CMK (cell line): Measurements from ENCODE around the gene PPL.
"Not testable (repeated sequence)": the region's sequence is repeated elsewhere in the genome, so short reads cannot be mapped to it uniquely, and the experiment has no call there.

Source experiments
- DNase-seq: peaks from one replicate; pipeline ENCODE4 v3.0.0-alpha.2; 2010; ENCODE audit warnings: low read depth

Gene PPL, protein sequence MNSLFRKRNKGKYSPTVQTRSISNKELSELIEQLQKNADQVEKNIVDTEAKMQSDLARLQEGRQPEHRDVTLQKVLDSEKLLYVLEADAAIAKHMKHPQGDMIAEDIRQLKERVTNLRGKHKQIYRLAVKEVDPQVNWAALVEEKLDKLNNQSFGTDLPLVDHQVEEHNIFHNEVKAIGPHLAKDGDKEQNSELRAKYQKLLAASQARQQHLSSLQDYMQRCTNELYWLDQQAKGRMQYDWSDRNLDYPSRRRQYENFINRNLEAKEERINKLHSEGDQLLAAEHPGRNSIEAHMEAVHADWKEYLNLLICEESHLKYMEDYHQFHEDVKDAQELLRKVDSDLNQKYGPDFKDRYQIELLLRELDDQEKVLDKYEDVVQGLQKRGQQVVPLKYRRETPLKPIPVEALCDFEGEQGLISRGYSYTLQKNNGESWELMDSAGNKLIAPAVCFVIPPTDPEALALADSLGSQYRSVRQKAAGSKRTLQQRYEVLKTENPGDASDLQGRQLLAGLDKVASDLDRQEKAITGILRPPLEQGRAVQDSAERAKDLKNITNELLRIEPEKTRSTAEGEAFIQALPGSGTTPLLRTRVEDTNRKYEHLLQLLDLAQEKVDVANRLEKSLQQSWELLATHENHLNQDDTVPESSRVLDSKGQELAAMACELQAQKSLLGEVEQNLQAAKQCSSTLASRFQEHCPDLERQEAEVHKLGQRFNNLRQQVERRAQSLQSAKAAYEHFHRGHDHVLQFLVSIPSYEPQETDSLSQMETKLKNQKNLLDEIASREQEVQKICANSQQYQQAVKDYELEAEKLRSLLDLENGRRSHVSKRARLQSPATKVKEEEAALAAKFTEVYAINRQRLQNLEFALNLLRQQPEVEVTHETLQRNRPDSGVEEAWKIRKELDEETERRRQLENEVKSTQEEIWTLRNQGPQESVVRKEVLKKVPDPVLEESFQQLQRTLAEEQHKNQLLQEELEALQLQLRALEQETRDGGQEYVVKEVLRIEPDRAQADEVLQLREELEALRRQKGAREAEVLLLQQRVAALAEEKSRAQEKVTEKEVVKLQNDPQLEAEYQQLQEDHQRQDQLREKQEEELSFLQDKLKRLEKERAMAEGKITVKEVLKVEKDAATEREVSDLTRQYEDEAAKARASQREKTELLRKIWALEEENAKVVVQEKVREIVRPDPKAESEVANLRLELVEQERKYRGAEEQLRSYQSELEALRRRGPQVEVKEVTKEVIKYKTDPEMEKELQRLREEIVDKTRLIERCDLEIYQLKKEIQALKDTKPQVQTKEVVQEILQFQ (N-terminal part only)

DNA sequence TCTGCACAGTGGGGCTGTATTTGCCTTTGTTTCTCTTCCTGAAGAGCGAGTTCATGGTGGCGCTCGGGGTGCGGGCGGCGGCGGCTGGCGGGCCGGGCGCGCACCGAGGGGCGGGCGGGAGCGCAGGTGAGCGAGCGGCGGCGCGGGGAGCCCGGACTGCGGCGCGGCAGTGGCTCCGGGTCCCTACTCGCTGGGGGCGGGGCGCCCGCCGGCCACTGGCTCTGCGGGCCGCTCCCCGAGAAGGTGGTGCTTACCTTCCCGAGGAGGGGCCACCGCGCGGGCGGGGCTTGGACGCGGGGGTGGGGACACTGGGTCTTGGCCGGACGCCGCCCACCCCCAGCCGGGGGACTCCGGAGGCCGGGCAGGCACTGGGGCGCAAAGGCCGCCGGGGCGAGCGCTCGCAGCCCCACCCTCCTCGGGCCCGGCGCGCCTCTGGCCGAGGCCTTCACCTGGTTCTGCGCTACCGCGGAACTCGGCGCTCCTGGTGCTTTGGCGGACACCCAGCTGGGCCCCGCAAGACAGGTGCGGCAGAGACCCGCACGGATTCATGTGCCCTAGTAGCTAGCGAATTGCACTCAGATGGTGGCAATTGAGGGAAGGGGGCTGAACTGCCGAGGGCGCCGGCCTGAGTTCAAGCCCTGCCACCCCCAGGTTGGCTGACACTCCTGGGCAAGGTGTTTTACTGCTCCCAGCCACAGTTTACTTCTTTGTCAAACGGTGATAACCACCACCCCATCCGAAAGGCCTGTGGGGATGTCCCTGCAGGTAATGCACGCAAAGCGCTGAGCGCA is at the start of gene PPL:
PPL (minus strand) TSS at position 158 of the 791 bp plus-strand sequence; CDS start at position 55, 103 bp downstream.
- DNase-seq, result no peak

DNA sequence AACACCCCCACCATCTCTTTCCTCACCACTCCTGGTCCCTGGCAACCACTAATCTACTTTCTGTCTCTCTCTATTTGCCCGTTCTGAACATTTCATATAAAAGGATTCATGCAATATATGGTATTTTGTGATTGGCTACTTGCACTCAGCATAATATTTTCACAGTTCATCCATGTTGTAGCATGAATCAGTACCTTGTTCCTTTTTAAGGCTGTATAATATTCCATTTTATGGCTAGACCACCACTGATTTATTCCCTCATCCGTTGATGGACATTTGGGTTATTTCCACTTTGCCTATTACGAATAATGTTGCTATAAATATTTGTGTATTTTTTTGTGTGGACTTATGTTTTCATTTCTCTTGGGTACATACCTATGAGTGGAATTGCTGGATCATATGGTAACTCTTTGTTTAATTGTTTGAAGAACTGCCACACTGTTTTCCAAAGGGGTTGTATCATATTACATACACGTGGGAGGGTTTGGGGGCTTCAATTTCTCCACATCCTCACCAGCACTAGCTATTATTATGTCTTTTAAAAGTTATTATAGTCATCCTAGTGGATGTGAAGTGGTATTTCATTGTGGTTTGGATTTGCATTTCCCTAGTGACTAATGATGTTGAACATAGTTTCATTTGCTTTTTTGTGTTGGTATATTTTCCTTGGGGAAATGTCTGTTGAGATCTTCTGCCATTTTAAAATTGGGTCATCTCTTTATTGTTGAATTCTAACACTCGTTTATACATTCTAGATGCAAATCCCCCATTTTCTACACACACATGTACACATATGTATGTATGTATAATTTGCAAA is 47.4 kb upstream of the PPL start:
- DNase-seq, result no peak

DNA sequence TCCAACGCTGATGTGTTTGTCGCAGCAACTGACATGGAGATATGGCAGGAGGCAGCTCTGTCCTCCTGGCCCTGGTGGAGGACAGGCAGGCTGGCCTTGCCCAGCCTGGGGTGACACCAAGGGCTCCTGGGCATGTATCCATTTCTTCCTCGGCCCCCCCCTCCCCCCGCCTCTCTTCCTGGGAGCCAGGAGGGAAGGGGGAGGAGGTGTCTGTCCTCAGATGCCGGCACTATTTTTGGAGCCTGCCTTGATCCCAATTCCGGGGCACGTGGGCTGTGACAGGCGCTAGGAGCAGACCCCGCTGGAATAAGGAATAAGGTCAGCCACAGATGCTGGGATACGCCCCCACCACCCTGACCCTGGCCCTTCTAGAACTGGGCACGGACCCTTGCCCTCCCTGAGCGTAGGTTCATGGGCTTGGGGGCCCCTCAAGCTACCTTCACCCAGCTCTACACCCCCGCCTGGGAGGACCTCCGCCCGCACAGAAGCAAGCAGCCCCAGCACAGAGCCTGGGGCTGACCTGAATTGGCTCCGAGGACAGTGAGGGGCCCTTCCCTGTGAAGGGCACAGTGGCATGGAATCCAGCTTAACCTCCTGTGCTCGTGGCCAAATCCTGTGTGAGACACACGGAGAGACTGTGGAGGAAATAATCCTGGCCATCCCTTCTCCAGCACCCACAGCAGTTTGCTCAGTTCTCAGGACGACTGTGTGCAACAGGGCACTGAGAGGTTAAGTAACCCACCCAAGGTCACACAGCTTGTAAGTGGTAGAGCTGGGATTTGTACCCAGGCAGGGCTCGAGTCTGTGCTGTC is 45.3 kb upstream of the PPL start:
- DNase-seq, result no peak

DNA sequence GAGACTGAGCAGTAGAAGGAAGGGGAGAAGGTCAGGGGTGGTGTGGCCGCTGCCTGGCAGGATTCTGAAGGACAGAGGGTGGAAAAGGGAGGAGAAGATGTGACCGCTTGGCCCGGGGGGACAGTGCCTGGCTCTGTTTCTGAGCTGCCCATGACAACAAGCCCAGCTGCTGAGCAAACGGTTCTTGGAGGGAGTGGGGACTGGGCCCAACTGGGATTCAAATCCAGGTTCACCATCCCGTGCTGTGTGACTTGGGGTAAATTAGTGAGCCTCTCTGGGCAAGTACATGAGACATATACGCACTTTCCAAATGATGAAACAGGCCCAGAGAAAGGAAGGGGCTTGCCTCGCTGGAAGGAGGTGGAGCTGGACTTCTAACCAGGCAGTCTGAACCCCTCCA is 44.5 kb upstream of the PPL start:
- no peak for DNase-seq

DNA sequence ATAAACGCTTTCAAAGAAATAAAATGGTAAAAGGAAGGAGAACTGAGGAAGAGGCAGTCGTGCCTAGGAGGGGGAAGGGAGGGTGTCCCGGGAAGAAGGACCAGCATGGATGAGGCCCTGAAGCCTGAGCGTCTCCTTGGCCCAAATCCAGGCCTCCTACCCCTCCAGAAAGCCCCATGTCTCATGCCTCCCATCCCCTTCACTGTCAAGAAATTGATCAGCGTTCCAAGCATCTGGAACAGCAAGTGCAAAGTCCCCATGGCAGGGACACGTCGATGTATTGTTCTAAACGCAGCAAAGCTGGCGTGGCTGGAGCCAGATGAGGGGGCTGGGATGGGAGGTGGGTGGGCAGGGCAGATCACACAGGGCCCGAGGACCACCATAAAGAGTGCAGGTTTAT is 43.7 kb upstream of the PPL start:
- no peak for DNase-seq

DNA sequence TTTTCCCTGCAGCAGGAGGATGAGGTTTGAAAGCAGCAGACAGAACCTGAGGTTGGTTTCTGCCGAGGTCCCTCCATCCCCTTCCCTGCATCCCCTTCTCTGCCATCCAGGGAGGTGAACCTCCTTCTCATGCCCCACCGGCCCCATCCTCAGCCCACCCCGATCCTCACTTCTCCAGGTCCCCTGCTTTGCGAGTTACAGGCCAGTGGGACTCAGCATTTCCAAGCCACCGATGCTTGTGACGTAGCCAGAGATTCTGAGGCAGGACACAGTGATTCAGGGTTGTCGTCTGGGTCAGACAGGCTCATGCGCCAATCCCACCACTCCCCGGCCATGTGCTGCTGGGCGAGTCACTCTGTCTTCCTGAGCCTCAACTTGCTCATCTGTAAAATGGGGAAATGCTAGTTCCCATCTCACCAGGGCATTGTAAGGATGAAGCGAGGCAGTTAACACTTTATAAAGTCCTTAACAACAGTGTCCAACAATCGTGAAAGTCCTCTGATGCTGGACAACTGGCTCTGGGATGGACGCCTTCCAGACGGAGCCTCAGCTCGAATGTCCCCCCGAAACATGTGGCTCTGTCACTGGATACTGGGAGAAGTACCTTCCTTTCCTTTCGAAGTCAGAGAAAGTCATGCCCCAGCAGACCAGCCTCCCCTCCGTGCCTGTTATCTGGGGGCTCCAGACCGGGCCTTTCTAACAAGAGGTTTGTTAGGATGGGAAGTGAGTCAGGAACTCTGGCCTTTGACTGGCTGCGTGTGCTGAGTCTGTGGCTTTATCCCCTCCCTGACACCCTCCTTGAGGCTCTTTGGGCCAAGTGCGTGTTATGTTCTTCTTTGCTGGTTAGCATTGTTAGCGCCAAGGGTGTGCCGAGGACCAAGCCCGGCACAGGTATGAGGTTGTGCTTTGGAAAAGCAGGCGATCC is 43.0 kb upstream of the PPL start:
- no peak for DNase-seq

DNA sequence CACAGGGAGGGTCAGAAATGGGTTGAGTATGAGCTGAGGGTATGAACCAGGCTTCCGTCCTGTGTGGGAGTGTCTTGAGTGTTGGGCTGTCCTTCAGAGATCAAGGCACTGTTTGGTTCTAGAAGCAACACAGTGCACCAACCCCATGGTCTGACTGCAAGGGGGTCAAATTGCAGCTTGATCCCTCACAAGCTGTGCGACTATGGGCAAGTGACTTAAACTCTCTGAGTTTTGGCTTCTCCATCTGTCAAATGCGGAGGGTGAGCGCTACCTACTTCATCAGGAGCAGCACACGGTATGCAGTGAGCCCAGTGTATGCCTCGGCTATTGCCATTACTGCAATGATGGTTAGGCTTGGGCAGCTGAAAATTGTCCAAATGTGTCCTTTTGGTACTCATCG is 42.2 kb upstream of the PPL start:
- DNase-seq, result no peak

DNA sequence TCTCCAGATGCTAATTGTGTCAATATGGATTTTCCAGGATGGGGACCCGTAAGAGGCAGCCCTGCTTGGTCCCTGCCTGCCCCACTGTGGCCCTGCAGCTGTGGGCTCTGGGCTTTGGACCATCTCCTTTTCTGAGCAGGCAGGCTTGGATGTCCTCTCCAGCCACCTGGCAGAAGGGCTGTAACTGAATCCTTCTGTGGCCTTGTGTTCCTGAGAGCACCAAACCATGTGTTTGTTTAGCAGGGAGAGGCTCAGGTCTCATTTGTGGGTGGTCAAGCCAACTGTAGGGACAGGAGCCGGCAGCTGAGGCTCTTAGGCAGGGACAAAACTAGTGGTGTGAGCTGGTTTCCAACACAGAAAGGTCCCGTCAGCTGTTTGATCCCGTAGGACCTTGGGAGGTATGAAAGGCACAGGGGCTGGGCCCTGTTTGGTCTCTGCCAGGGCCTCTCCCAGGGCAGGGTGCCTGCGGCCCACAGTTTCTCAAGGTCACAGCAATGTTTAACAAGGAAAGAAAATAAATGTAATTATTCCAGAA is 39.7 kb upstream of the PPL start:
- DNase-seq, result no peak

DNA sequence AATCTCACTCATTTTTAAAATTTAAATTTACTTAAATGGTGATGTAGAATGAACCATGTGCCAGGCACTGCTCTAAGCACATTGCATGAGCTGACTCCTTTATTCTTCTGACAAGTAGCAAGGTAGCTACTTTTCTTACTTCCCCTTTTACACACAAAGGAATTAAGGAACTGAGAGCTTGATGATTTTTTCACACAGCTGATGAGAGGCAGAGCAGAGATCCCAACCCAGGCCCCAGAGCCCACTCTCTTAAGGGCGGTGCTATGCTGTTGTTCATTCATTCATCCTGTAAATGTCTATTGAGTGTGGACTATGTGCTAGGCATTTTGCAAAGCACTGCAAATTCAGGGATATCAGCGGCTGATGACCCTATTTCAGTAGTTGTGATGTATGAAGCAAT is 39.1 kb upstream of the PPL start:
- DNase-seq, result no peak

DNA sequence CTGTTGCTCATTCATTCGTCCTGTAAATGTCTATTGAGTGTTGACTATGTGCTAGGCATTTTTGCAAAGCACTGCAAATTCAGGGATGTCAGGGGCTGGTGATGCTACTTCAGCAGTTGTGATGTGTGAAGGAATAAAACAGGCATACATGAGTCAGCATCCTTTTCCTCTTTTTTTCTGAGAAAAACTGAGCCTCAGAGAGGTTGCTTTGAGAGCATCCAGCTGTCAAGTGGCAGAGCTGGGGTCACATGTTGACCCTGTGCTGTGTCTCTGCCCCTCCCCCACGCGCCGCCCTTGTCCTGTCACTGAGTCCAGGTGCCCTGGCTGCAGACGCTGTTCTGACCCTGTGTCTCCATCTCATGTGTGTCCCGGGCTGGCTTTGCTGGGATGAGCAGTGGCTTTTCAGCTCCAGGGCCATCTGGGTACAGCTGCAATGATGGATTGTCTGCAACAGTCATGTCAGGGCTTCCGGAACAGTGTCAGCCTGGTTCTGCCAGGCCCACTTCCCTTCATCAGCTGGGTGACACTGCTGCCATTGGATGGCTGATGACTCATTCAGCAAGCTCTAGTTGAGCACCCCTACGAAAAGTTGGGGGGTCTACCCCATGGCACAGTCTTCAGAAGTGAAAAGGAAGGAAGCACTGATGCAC is 36.1 kb upstream of the PPL start:
- no peak for DNase-seq

DNA sequence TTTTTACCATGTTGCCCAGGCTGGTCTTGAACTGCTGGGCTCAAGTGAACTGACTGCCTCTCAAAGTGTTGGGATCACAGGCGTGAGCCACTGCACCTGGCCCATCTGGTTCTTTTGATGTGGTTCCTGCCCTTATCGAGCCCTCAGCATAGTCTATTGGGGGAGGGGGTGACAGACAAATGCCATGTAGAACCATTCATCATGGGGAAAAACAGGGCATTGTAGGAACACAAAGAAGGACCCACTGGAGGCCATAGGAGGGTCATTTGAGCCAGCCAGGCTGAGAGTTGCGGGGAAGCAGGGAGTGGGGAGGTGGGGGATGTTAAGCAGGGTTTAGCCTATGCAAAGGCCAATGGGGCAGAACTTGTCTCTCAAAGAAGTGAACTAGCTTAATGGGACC is 33.1 kb upstream of the PPL start:
- no peak for DNase-seq

DNA sequence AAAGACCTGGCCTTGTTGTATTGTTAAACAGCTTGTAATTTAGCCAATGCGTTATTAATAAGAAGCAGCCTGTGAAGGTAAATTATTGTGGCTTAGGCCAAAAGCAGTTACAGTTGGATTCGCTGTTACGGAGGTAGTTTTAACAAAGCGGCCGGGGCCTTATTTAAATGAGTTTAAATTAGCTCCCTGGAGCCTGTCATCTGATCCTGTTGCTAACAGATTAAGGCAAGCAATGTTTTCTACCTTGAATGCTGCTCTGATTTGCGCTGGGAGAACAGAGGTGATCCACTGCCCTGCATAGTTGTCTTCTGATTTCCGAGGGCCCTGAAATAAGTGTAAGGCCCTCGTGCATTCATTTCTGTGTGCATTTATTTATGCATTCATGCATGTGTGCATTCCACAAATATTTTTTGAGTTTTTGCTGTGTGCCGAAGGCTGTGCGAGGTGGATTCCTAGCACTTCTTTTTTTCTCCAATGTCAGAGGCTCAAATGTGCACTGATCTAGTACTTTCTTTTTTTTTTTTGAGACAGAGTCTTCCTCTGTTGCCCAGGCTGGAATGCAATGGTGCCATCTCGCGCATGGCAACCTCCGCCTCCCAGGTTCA is 32.0 kb upstream of the PPL start:
- no peak for DNase-seq

DNA sequence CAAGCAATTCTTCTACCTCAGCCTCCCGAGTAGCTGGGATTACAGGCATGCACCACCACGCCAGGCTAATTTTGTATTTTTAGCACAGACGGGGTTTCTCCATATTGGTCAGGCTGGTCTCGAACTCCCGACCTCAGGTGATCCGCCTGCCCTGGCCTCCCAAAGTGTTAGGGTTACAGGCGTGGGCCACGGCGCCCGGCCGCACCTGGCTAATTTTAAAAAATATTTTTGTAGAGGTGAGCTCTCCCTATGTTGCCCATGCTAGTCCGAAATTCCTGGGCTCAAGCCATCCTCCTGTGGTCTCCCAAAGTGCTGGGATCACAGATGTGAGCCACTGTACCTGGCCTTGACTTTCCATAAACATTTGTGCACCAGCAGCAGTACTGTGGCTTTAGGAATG is 31.3 kb upstream of the PPL start:
- not testable (repeated sequence) for DNase-seq

DNA sequence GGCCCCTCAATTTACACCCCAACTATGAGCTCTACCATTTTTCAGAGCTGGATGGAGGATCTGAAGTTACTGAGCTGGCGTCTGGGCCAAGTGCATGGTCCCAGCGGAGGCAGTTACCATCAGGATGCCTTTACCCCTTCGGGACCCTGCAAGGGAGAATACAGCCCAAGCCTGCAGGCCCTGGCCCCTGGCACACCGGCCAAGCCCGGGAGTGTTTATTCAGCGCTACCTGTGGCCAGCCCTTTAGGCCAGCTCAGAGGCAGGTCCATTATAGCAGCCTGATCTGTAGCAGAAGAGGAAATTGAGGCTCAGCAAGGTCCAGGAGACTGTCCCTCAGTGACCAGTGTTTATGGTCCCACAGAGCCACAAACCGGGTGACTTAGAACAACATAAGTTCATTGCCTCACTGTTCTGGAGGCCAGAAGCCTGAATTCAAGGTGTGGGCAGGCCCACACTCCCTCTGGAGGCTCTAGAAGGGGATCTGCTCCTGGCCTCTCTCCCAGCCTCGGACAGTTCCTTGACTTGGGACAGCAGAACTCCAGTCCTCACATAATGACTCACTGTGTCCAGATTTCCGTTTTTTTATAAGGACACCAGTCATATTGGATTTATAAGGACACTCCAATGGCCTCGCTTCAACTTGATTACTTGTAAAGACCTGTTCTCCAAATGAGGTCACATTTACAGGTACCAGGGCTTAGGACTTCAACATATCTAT is 29.9 kb upstream of the PPL start:
- DNase-seq, result no peak

DNA sequence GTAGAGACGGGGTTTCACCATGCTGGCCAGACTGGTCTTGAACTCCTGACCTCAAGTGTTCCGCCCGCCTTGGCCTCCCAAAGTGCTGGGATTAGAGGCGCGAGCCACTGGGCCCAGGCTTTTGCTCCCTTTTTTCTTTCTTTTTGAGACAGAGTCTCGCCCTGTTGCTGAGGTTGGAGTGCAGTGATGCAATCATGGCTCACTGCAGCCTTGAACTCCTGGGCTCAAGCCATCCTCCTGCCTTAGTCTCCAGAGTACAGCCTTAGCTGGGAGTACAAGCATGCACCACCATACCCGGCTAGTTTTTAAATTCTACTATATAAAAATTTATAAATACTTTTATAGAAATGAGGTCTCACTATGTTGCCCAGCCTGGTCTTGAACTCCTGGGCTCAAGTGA is 26.6 kb upstream of the PPL start:
- not testable (repeated sequence) for DNase-seq

DNA sequence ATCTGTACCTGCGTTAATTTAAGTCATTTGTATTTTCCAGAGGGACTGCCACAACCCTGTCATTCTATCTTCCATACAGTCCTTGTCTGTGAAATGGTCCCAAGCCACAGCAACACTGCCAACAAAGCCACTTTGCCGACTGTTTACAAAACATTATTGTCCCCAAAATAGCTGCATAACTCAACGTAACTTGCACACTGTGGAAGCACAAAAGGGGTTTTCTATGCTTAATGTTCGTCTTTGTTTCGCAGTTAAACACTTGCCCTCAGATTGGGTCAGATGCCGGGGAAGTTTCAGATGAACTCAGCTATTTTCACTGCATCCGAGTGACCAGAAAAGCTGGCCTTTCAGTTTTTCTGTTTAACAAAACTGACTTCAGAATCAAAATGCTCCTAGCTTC is 25.8 kb upstream of the PPL start:
- no peak for DNase-seq

DNA sequence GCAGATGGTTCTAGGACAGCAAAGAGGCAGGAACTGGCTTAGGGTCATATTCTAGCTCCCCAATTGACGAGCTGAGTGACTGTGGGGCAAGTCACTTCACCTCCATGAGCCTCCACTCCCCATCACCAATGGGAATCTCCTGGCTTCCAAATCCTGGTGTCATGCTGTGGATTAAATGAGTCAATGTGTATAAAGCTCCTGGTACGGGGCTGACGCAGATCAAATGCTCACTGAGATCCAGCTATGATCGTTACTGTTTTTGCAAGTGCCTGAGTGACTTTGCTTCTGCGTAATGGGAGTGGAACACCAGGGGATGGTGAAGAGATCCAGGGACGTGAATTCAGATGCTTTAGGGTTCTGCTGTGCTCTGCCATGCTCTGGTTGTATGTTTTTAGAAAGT is 23.6 kb upstream of the PPL start:
- DNase-seq, result no peak
